Effector CD4-positive, alpha-beta T cell (primary cell): ENCODE data around the gene MRPS27.
"Not testable (repeated sequence)": the region's sequence is repeated elsewhere in the genome, so short reads cannot be mapped to it uniquely, and the experiment has no call there.

Source experiments
- DNase-seq: peaks from one replicate; pipeline ENCODE4 v3.0.0-alpha.2; 2020

Gene MRPS27

GRCh38 chr5:72325566-72326305 is 5.7 kb upstream of the MRPS27 start:
- DNase-seq = no peak

GRCh38 chr5:72324189-72324825 is 4.3 kb upstream of the MRPS27 start:
- DNase-seq = no peak

DNA sequence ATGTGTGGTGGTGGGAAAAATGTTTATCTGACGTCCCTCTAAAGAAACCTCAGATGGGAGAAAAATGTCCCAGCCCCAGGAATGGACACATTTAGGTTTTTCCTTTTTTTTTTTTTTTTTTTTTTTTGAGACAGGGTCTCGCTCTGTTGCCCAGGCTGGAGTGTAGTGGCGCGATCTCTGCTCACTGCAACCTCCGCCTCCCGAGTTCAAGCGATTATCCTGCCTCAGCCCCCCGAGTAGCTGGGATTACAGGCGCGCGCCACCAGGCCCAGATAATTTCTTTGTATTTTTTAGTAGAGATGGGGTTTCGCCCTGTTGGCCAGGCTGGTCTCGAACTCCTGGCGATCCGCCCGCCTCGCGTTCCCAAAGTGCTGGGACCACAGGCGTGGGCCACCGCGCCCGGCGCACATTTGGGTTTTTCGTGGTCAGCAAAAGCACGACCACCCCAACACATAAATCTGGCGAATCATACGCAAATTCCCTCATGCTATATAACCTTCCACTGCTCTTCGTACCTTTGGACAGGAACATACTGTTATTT is 535 bp downstream of the MRPS27 start:
- not testable (repeated sequence) for DNase-seq

GRCh38 chr5:72314571-72315172 is 5.4 kb downstream of the MRPS27 start:
- no peak for DNase-seq

DNA sequence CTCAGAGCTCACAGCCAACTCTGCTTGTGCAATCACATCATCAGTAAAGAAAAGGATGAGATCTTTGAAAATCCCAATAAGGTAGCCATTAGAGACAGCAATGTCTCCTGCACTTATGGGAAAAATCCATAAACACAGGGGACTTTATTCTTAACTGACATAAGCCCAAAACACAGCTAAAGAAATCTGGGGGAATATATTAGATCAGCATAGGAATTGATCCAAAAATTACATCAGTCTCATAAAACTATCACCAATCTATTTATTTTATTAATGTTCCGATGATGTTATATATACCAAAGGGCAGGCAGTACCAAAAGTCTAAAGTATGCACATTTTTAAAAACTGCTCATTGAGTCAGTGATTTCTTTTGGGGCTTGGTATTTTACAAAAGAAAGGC is 6.9 kb downstream of the MRPS27 start:
- no peak for DNase-seq

- no peak for DNase-seq
Observed at GRCh38 chr5:72308853-72309191, 11.2 kb downstream of the MRPS27 start.

- DNase-seq = peak; percentile 94
Observed at GRCh38 chr5:72307968-72308852, 11.8 kb downstream of the MRPS27 start.

GRCh38 chr5:72307573-72307967 is 12.5 kb downstream of the MRPS27 start:
- no peak for DNase-seq

DNA sequence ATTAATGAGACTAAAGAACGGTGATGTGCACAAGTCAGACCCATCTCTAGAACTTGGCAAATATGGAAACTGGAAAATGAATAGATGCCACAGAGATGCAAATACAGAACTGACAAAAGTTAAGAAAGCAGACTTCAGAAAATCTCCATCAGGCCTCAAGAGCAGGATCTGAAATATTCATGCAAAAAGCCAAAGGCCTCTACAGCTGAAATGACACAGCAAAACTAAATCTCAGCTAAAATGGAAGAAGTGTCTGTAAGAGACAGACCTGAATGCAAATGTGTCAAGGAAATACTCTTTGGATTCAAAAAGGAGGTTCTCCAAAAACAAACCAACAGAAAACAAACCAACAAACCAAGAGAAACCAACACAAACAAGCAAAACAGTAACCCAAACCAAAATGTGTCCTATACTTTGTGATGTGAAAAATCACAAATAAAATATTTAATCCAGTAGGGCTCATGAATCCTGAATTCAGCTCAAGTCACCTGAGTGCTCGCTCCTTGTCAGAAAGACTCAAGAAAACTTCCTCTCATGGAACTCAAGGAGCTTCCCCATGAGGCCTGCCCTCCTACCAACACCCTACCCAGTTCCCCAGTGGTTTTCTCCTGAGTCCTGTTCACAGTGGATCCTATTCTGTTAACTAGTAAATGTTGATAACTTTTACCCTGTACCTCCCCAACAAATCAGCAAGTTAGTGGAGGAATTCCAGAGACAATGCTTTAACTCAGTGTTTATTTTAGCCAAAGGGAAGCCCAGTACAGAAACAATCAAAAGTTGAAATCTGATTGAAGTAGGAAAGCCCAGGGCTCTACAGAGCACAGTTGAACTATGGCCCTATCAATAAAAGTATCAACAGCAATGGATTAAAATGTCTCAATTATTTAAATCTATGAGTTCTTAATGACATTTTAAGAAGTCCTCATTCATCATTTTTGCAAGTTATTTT is 14.6 kb downstream of the MRPS27 start:
- DNase-seq = no peak

DNA sequence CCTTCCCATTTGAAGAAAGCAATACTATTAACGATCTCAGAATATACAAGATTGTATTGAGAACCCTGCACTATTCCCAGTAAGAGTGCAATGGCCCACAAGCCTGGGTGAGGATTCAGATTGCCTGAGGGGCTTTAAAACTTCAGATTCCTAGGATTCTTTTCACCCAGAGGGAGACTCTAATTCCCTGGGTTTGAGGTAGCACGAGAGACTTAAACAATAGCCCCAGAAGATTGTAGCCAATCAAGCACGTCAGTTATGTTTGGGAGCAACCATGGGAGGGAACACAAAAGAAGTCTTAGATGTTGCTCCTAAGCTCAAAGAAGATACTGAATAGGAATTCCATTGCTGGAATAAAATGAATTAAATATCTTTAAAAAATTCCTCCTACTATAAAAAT is 17.9 kb downstream of the MRPS27 start:
- DNase-seq = no peak

DNA sequence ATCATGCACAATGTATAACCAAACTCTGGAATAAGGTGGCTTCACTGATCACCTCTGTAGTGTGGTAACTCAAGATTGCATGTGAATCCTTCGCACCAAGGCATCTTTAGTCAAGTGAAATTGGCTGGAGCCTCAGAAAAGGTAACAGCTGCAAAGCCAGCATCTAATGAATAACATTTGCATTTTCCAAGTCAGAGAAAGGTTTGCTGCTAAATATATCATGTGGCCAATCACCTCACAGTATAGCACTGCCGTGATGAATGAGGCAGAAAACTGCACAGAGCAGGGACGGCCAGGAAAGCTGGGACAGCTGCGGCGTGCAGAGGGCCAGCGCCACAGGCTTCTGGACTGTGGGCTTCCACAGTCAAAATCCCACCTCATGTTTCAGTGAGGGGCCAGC is 18.5 kb downstream of the MRPS27 start:
- DNase-seq = no peak

GRCh38 chr5:72300590-72301339 is 19.3 kb downstream of the MRPS27 start:
- no peak for DNase-seq

DNA sequence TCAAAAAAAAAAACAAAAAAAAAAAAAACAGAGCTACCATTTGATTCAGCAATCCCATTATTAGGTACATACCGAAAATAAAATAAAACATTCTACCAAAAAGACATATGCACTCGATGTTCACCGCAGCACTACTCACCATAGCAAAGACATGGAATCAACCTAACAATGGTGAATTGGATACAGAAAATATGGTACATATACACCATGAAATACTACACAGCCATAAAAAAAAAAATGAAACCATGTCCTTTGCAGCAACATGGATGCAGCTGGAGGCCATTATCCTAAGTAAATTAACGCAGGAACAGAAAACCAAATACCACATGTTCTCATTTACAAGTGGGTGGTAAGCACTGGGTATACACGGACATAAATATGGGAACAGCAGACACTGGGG is 21.3 kb downstream of the MRPS27 start:
- no peak for DNase-seq

DNA sequence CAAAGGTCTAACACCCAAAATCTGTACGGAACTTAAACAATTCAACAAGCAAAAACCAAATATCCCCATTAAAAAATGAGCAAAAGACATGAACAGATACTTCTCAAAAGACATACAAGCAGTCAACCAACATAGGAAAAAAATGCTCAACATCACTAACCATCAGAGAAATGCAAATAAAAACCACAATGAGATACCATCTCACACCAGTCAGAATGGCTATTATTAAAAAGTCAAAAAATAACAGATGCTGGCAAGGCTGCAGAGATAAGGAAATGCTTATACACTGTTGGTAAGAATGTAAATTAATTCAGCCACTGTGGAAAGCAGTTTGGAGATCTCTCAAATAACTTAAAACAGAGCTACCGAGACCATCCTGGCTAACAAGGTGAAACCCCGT is 21.9 kb downstream of the MRPS27 start:
- DNase-seq = not testable (repeated sequence)

GRCh38 chr5:72296256-72296655 is 23.8 kb downstream of the MRPS27 start:
- DNase-seq = no peak

DNA sequence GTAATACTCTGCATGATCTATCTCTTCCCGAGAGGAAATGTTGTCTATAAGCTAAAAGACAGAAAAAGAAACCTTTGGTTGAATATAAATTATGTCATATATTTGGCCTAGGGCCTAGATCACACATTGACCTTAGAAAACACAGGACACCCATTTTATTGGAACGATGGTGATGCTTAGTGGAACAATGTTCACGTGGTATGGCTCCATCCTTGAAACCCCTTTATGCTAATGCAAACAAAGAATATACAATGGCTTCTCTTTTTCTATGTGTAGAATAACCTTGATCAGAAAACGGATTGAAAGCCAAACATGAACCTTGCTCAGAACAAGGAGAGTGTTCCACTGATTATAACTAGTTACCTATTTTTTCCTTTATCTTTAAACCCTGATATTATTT is 24.5 kb downstream of the MRPS27 start:
- no peak for DNase-seq

- DNase-seq = no peak
Observed at GRCh38 chr5:72294473-72294872, 25.6 kb downstream of the MRPS27 start.

- DNase-seq = no peak
Observed at GRCh38 chr5:72293495-72294055, 26.5 kb downstream of the MRPS27 start.

DNA sequence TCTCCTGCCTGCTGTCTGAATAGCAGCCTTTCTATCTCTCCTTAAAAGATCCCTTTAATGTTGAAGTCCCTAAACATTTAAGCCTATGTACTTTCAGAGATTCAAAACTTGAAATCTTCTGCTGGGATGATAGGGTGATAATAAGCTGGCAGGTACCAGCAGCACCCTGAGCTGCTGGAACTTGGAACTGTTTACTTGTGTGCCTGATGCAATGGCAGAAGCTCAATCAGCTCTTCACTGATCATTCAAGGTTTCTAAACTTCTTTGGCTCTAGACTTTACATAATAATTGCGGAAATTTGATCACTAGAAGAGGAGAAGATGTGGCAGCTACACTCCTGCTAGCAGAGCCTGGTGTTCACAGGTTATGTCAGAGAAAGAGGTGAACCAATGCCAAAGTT is 27.6 kb downstream of the MRPS27 start:
- DNase-seq = no peak

- no peak for DNase-seq
Observed at GRCh38 chr5:72291601-72292000, 28.4 kb downstream of the MRPS27 start.
